GM12878 (cell line): ENCODE measurements around the gene CGB2.

Experiments used
- ATF2 ChIP-seq: IDR thresholded peaks from 2 replicates; pipeline ENCODE4 v1.6.1; 2012; ENCODE audit warnings: low read length, inconsistent platforms
- CBX5 ChIP-seq: sonication (generic); IDR thresholded peaks from 2 replicates; pipeline ENCODE4 v1.6.1; 2016; ENCODE audit warnings: low read depth, moderate library complexity, mild to moderate bottlenecking, inconsistent platforms
- CREM ChIP-seq: IDR thresholded peaks from 2 replicates; pipeline ENCODE4 v1.6.1; 2014; ENCODE audit warnings: antibody characterized with exemption, low read depth
- CTCF ChIP-seq, 3 experiments: IDR thresholded peaks in 2 of 3; conservative IDR thresholded peaks in 1 of 3; 2 replicates each; pipeline ENCODE4 v1.5.1; 2011; ENCODE audit warnings: low read depth in 3 of 3, low read length in 3 of 3, mild to moderate bottlenecking in 3 of 3, control low read depth in 2 of 3, moderate library complexity in 2 of 3, inconsistent platforms in 1 of 3, mixed read lengths in 1 of 3; ENCODE audit not compliant: control insufficient read depth in 2 of 3, insufficient read depth in 1 of 3; ENCODE audit errors: extremely low read depth in 1 of 3
- CUX1 ChIP-seq: IDR thresholded peaks from 2 replicates; pipeline ENCODE4 v1.6.1; 2012; ENCODE audit warnings: improper control_type of control experiment, low read depth, low read length; ENCODE audit not compliant: insufficient replicate concordance
- EGR1 ChIP-seq, 2 experiments: IDR thresholded peaks; 1 replicate in 1 of 2; 2 replicates in 1 of 2; pipeline ENCODE4 v1.6.1; 2011 to 2012; ENCODE audit warnings: low read depth in 2 of 2, low read length in 2 of 2, borderline replicate concordance in 1 of 2, mild to moderate bottlenecking in 1 of 2, moderate library complexity in 1 of 2
- EP300 ChIP-seq, 2 experiments: fragments of 150-350 bp in 1 of 2; IDR thresholded peaks; 2 replicates each; pipeline ENCODE4 v1.6.1; 2011 to 2012; ENCODE audit warnings: low read depth in 2 of 2, low read length in 2 of 2, borderline replicate concordance in 1 of 2, improper control_type of control experiment in 1 of 2, inconsistent platforms in 1 of 2; ENCODE audit not compliant: control insufficient read depth in 1 of 2
- EZH2 ChIP-seq: IDR thresholded peaks from 2 replicates; pipeline ENCODE4 v1.6.1; 2012; ENCODE audit warnings: low read depth, mild to moderate bottlenecking, control low read depth, inconsistent platforms, low read length, borderline replicate concordance; ENCODE audit not compliant: control insufficient read depth
- FOXM1 ChIP-seq: IDR thresholded peaks from 2 replicates; pipeline ENCODE4 v1.6.1; 2012; ENCODE audit warnings: low read depth, mild to moderate bottlenecking, inconsistent platforms, low read length, moderate library complexity
- PKNOX1 ChIP-seq: fragments of 450-650 bp; IDR thresholded peaks from 2 replicates; pipeline ENCODE4 v1.6.1; 2016; ENCODE audit warnings: mild to moderate bottlenecking
- POLR2AphosphoS2 ChIP-seq: IDR thresholded peaks from 2 replicates; pipeline ENCODE4 v1.6.1; 2011; ENCODE audit warnings: low read depth, mild to moderate bottlenecking, low read length, improper control_type of control experiment, moderate library complexity

- TF ChIP-seq EGR1 (IDR thresholded peaks at IDR 0.05; ENCODE audit: borderline replicate concordance in 1 of 2, low read depth in 2 of 2, low read length in 2 of 2) (no peak), CBX5 (no peak), CREM (no peak), FOXM1 (no peak), CTCF (IDR thresholded peaks at IDR 0.05 in 2 of 3, conservative IDR thresholded peaks at IDR 0.05 in 1 of 3; ENCODE audit: control insufficient read depth in 2 of 3, extremely low read depth in 1 of 3, insufficient read depth in 1 of 3, low read depth in 3 of 3, low read length in 3 of 3) (peak; percentile 44 to 62 (median 56)), POLR2AphosphoS2 (no peak), PKNOX1 (no peak), EZH2 (no peak), CUX1 (no peak), EP300 (IDR thresholded peaks at IDR 0.05; ENCODE audit: borderline replicate concordance in 1 of 2, control insufficient read depth in 1 of 2, low read depth in 2 of 2, low read length in 2 of 2) (no peak), ATF2 (no peak)
Observed at GRCh38 chr19:48997972-48998371, 33.7 kb upstream of the CGB2 start.
